Hepatocyte (in vitro differentiated cells): ENCODE measurements around the gene DIDO1.

ENCODE experiments used
- CTCF ChIP-seq: fragments of 200-600 bp; sonication (generic); IDR thresholded peaks from 2 replicates; pipeline ENCODE4 v1.5.1; 2016; ENCODE audit warnings: antibody characterized with exemption, mild to moderate bottlenecking; ENCODE audit not compliant: poor library complexity
- EZH2 ChIP-seq: fragments of 200-600 bp; sonication (generic); IDR thresholded peaks from 2 replicates; pipeline ENCODE4 v1.6.1; 2016; ENCODE audit warnings: antibody characterized with exemption, mild to moderate bottlenecking, borderline replicate concordance

GRCh38 chr20:62935204-62935967, 9.1 kb upstream of the DIDO1 start:
- TF ChIP-seq CTCF = no peak
- TF ChIP-seq EZH2 = no peak
